ENCODE measurements around the gene OSBPL3.

Gene OSBPL3

GRCh38 chr7:24764972-24765744 is 214.8 kb downstream of the OSBPL3 start:
- TF ChIP-seq, protein P1, sequence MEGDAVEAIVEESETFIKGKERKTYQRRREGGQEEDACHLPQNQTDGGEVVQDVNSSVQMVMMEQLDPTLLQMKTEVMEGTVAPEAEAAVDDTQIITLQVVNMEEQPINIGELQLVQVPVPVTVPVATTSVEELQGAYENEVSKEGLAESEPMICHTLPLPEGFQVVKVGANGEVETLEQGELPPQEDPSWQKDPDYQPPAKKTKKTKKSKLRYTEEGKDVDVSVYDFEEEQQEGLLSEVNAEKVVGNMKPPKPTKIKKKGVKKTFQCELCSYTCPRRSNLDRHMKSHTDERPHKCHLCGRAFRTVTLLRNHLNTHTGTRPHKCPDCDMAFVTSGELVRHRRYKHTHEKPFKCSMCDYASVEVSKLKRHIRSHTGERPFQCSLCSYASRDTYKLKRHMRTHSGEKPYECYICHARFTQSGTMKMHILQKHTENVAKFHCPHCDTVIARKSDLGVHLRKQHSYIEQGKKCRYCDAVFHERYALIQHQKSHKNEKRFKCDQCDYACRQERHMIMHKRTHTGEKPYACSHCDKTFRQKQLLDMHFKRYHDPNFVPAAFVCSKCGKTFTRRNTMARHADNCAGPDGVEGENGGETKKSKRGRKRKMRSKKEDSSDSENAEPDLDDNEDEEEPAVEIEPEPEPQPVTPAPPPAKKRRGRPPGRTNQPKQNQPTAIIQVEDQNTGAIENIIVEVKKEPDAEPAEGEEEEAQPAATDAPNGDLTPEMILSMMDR (IDR thresholded peaks at IDR 0.05; ENCODE audit: low read length, missing control alignments): no peak
- no peak for DNase-seq (ENCODE audit: low read depth)

GRCh38 chr7:24764011-24764410 is 216.0 kb downstream of the OSBPL3 start:
- DNase-seq (ENCODE audit: low read depth): no peak
- TF ChIP-seq, protein P1 (IDR thresholded peaks at IDR 0.05; ENCODE audit: low read length, missing control alignments): no peak
- no peak overlapping the region for H3K4me3 ChIP-seq (replicated peaks; ENCODE audit: low read depth, low read length)

More at GRCh38 chr7:24764972-24765744, 214.8 kb downstream of the OSBPL3 start:
- no peak overlapping the region for H3K4me3 ChIP-seq (replicated peaks; ENCODE audit: low read depth, low read length)

GRCh38 chr7:24763303-24763901 is 216.6 kb downstream of the OSBPL3 start:
- TF ChIP-seq, protein P1 (IDR thresholded peaks at IDR 0.05; ENCODE audit: low read length, missing control alignments): no peak
- no peak overlapping the region for H3K4me3 ChIP-seq (replicated peaks; ENCODE audit: low read depth, low read length)
- no peak for DNase-seq (ENCODE audit: low read depth)

DNA sequence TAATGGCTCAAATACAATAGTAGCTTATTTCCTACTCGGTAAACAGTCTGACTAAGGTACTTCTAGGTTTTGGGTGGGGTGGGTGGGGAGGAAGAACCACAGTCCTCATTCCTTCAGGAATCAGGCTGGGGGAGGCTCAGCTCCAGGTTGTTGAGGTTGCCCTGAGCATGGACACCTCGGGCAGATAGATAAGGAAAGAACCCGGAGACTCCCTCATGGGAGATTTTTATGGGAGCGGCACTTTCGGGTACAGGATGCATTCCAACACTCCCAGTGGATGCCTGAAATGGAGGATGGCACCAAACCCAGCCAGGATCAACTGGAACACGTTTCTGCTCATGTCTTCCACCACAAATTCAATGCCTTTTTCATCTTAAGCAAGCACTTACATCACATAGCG is 217.2 kb downstream of the OSBPL3 start:
- no peak for DNase-seq (ENCODE audit: low read depth)
- TF ChIP-seq, protein P1 (IDR thresholded peaks at IDR 0.05; ENCODE audit: low read length, missing control alignments): no peak
- no peak overlapping the region for H3K4me3 ChIP-seq (replicated peaks; ENCODE audit: low read depth, low read length)

- no peak for DNase-seq (ENCODE audit: low read depth)
- H3K4me3 ChIP-seq (replicated peaks; ENCODE audit: low read depth, low read length): no peak overlapping the region
- TF ChIP-seq, protein P1 (IDR thresholded peaks at IDR 0.05; ENCODE audit: low read length, missing control alignments): no peak
Measured at GRCh38 chr7:24760968-24761367, 219.0 kb downstream of the OSBPL3 start.

- H3K4me3 ChIP-seq (replicated peaks; ENCODE audit: low read depth, low read length): peak within 1 kb of the TSS; percentile 63
- TF ChIP-seq, protein P1 (IDR thresholded peaks at IDR 0.05; ENCODE audit: low read length, missing control alignments): no peak
- peak; percentile 67 for DNase-seq (ENCODE audit: low read depth)
Measured at GRCh38 chr7:24757353-24758275, 222.4 kb downstream of the OSBPL3 start, which contains the start of gene GSDME. Gene GSDME, minus strand, starts transcription at chr7:24757464. Its CDS starts 7,690 bp downstream, at chr7:24749774.

All from fibroblast of pulmonary artery (primary cell).